Pulmonary artery endothelial cell (primary cell): ENCODE data around the gene AP5M1. TPM values are rescaled to one million over a fixed set of nuclear protein-coding genes. Genes with fewer than 3 reads are reported as not detected.

Experiments
- total RNA-seq: library from RNA; depleted of rRNA; stranded (reverse); fragments of >200 nt; gene quantifications from 2 replicates; pipeline ENCODE4 v1.2.3, GENCODE V29; 2014

Gene AP5M1
- total RNA-seq, 1 donor from 2014 or later = 25.1 TPM

Other genes with a start within 250 kb of the AP5M1 start
- gene EXOC5, start 66 bp upstream of the AP5M1 start, total RNA-seq = 69.6 and 107 TPM in 2 replicates
- gene NAA30, start 121.6 kb downstream of the AP5M1 start, total RNA-seq = 25.5 and 35.4 TPM in 2 replicates
- not detected in 2 replicates for gene CCDC198, start 224.9 kb downstream of the AP5M1 start, total RNA-seq